NCI-H2171 (cell line): Measurements from ENCODE around the gene NCLN.
"Not testable (repeated sequence)": the region's sequence is repeated elsewhere in the genome, so short reads cannot be mapped to it uniquely, and the experiment has no call there.

ENCODE experiments used
- DNase-seq: peaks from one replicate; lab custom pipeline; 2025; lab: John Stamatoyannopoulos, UW

The NCLN gene

DNA sequence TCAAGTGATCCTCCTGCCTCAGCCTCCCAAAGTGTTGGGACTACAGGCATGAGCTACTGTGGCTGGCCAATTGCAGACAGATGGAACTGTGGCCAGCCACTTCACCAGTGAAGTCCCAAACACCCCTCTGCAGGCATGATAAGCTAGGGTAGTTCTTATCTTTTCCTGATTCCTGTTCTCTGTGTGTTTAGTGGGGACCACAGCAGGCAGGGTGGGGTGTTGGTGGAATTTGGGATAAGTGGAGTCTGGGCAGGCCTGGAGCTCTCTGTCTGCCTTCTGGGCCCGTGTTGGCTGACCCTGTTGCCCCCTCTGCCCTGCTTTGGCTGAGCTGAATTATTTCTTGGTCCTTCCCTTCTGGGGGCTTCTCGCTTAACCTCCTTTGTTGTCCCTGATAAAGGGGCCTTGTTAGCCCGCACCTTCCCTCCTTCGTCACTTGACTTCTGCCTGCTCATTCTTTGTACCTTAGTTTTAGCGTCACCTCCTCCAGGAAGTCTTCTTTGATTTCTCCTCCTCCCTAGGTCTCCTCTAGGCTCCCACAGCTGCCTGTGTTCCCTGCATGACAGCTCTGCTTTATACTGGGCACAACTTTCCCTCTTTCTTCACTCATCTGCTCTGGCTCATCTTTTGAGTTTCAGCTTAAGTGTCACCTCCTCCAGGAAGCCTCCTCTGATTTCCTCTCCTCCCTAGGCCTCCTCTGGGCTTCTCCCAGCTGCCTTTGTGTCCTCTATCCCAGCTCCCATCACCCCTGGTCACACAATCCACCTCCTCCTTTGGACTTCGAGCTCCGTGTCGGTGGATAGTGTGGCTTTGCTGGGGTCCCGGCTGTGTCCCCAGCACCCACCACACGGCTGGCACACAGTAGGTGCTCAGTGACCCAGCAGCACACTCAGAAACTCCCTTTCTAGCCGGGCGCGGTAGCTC, 1.7 kb upstream of the NCLN start:
- no peak for DNase-seq

DNA sequence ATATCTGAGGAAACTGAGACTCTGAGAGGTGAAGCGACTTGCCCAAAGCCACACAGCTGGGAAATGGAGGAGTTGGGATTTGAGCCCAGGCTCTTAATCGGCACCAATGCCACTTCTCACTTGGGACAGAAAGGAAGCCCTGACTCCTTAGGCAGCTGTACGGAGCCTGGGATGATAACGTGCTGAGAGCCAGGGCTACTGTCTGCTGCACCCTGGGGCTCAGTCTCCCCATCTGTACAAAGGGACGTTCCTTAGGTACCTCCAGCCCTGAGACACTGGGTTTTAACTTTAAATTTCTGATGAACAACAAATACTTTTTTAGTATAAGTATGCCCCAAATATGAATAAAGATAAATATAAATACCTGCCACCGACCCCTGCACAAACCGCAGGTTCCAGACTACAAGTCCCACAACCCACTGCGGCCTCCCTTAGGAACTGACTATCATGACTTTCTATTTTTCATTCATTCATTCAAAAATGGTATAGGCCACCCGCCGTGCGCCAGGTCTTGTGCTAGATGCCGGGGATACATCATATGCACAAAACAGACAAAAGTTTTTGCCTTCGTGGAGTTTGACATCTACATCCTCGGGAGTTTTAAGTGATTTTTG, 776 bp upstream of the NCLN start:
- peak; percentile 73 for DNase-seq

DNA sequence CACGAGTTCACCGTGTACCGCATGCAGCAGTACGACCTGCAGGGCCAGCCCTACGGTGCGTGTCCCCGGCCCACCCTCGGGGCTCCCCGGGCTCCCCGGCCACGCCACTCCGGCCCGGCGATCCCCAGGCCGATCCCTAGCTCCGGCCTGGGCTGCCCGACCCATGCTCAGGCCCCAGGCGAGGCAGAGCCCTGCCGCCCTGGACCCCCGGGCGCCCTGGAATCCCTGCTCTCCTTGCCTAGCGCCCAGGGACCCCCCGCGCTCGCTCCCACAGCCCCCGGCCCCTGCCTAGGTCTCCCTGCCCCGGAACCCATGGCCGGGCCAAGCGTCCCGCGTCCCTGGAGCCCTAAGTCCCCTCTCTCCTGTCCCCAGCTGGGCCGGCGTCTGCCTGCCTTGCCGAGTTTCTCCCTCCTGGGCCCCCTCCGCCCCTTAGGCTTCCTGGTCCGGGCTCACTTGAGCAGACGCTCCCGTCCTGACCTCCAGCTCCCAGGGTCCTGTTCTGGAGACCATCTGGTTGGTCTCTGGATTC, 494 bp downstream of the NCLN start:
- no peak for DNase-seq

DNA sequence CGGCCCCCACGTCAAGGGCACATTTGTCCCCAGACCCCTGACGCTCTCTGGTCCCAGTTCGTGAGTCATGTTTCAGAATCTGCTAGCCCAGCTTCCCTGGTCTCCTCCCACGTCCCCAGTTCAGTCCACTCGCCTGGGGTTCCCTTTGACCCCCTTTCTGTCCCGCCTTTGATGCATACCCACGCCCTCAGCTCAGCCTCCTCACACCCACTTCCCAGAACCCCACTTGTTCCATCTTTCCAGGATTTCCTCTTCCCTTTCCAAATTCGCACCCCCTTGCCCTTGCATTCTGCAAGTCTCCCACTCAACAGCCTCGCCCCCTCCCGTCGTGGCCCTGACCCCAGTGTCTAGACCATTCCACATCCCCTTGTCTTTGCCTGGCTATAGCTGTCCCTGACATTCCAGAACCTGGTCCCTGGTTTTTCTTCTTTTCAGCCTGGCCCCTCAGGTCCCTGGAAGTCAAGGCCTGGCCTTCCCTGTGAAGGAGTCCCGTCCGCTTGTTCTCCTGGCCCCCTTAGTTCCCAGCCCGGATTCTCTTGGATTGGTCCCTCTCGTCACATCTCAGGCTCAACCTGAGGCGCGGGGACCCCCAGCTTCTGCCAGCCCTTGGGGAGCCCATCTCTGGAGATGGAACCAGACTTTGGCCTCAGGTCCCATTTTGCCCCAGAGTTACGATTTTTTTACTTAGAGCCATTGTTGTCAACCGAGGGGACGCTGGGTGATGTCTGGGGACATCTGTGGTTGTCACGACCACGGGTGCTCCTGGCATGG, 1.3 kb downstream of the NCLN start:
- no peak for DNase-seq

DNA sequence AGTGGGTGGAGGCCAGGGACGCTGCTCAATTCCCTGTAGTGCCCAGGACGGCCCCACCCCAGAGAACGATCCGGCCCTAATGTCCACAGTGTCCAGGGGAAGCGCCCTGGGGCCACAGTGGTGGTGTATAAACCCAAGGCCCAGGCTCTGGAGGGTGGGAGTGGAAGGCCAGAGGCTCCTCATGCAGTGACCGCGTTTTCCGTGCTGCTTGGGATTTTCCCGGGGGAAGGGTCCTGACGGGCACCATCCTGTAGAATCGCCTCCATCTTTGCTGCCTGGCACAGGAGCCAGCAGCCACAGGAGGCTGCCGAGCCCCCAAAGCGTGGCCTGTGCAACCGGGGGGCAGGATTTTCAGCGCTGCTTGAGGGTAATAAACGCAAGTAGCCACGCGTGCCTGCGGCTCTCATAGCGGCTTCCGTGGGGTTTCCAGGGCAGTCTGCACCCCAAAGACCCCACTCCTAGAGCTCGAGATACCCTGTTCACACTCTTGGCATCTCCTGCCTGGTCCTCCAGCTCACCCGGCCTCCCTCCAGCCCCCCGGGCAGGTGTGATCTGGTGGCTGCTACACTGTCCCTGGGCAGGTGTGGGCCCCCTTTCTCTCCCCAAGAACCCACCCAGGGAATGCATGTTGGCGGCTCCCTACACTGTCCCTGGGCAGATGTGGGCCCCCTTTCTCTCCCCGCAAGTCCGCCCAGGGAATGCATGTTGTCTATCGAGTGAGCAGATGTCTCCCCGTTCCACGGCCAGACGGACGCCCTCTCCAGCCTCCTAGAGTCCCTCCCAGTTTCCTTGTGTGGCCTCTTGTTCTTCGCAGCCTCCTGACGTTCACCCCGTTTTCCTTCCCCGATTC, 2.2 kb downstream of the NCLN start:
- DNase-seq = no peak

DNA sequence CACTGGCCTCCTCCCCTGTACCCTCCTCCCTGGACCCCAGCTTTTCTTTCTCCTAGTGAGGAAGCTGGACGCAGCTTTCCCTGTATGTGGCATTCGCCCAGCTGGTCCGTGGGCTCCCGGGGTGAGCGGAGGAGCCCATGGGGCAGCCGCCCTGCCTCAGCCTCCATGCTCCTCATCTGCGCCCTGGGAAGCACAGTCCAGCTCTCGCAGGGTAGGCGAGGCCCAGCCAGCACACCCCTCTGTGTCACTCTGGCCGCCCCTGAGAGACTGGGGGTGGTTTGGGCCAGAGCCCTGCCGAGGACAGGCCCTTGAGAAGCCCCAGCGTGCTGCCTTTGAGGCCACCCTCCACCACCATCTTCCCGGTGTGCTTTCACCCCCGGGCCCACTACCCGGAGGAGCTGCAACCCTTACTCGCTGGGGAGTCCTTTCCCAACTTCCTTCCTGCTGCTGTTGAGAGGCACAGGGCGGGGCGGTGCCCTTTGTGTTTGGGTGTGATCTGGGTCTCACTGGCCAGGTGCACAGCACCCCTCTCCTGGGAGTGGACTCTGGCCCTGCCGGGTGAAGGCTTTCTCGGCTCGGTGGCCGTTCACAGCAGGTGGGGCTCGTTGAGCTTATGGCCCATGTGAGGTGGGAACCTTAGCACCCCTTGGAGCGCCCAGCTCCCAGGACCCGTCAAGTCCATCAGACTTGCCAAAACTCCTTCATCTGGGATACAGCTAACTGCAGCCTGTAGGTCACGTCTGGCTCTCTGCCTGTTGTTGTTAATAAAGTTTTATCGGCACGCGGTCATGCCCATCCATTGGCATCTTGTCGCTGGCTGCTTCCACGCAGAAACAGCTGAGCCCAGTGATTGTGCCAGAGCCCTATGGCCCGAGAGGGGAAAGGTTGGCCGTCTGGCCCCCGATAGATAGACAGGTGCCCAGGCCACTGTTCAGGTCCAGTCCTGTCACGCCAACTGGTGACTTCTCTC, 3.2 kb downstream of the NCLN start:
- no peak for DNase-seq

DNA sequence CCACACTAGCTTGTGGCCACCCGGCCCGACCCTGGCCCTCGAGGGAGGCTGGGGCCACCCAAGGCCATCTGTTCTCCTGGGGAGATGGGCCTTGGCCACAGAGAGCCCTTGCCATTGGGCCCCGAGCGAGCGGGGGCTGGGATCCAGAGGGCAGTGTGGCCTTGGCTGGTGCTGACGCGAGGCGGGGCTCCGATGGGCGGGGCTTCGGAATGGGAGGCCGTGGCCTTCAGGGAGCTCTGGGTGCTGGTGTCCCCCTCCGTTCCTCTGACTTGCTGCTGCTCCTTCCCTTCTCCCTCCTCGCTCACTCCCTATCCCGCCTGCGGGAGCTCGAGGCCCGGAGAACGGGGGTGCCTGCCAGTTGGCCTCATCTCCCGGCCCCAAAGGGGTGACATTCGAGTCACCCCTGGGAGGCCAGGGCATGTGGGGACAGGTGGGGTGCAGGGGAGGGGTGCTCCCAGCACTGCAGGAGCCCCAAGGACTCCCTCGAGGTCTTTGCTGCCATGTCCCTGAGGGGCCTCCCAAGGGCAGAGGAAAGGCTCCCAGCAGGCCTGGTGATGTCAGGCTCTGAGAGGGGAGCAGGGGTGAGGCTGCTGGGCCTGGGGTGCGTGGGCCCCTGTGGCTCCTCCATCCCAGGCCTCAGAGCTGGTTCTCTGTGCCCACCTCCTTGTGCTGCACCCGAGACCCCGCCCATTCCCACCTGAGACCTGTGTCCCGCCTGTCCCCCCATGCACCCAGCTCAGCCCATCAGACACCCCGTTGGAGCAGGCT, 4.2 kb downstream of the NCLN start:
- no peak for DNase-seq

DNA sequence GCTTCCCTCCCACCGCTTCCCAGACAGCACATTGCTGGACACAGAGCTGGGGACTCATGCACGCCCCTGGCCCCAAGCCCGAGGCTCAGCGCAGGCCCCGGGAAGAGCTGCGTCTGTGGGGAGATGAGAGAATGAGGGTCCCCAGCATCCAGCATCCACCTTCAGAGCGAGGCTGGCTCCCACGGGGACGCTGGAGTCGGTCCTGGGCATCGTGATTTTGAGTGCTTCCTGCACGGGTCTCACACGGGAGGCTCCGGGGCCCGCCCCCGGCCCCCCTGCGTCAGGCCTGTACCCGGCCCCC, 4.7 kb downstream of the NCLN start:
- no peak for DNase-seq

DNA sequence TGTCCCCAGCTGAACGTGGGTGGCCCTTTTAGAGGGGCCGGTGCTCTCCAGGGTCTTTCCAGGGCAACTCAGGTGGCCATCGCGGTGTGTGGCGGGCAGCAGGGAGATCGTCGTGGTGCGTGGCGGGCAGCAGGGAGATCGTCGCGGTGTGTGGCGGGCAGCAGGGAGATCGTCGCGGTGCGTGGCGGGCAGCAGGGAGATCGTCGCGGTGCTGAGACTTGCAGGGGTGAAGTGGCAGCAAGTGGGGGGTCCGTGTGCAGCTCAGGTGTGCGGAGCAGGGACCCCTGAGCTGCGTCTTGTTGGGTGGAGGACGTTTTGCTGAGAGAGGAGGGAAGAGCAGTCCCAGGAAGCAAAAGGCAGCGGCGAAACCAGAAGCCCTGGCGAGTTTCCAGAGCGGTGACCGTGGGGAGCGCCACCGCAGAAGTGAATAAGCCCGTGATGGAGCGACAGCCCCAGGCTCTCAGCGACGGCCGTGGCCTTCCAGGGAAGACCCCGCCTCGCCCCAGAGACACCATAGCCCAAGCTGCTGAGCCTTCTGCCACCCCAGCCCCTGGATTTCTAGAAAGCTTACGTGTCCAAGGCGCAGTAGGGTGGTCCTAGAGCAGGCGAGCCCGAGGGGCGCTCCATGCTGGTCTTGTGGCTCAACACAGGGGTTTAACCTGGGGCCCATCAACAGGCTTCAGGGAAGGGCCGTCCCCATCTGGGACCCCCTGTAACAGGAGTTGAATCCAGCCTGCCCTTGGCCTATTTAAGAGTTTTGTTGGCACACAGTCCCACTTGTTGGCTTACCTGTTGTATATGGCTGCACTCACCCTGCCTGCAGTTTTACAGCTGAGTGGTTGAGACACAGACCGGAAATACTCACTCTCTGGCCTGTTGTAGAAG, 5.4 kb downstream of the NCLN start:
- no peak for DNase-seq

DNA sequence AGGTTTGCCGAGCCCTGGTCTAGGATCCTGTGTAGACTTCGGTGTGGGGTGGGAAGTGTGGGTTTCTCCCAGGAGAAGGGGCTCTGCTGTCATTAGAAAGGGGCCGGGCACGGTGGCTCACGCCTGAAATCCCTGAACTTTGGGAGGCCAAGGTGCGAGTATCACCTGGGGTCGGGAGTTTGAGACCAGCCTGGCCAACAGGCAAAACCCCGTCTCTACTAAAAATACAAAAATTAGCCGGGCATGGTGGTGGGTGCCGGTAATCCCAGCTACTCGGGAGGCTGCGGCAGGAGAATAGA, 6.0 kb downstream of the NCLN start:
- DNase-seq = not testable (repeated sequence)

DNA sequence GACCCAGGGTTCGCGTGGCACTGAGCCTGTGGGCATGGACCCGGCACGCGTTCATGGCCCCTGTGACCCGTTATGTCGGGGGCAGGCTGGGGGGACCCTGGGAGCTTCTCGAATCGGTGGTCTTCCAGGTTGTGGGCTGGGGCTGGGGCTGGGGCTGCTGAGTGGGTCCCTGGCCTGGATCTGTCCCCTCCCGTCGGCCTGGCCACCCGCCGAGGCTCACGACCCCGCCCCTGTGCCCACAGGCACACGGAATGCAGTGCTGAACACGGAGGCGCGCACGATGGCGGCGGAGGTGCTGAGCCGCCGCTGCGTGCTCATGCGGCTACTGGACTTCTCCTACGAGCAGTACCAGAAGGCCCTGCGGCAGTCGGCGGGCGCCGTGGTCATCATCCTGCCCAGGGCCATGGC, 6.5 kb downstream of the NCLN start:
- no peak for DNase-seq

DNA sequence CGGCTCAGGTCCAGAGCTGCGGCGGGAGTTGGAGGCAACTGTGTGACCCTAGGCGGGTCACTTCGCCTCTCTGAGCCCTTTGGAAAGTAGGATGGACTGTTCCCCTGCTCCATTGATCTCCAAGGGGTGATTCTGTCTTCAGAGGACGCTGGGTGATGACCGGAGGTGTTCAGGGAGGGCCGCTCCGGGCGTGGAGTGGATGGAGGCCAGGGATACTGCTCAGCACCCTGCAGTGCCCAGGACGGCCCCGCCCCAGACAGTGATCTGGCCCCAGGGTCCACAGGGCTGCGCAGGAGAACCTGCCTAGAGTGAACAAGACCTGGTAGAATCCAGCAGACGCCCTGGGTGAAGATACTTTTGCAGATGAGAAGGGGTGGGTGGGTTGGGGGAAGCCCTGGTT, 7.0 kb downstream of the NCLN start:
- no peak for DNase-seq

DNA sequence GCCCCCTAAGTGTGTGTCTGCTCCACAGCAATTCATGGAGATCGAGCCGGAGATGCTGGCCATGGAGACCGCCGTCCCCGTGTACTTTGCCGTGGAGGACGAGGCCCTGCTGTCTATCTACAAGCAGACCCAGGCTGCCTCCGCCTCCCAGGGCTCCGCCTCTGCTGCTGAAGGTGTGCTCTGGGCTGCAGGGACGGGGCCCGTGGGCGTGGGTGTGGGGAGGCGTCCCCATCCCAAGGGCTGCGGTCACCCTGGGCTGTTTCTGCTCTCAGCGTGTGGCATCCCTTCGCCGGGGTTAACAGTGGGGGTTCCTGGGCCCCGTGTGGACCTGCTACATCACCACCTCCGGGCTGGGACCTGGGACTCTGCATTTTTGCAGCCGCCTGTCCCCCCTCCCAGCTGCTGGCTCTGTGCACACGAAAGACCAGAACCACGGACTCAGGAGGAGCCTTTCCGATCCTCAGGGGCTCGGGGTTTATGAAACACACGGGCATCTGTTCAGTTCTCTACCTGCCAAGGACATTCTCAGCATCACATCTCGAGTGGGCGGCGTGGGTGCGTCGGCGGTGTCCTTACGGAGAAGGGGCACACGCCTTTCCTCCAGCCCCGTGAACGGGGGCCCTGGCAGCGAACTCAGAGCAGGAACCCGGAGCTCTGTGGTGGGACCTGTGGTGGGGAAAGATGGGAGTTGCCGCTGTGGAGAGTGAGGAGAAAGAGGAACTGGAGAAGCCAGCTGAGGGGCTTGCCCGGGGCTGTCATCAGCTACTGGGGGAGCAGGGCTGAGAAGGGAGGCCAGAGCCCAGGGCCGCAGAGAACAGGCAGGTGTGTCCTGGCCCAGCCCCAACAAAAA, 7.8 kb downstream of the NCLN start:
- DNase-seq = no peak

DNA sequence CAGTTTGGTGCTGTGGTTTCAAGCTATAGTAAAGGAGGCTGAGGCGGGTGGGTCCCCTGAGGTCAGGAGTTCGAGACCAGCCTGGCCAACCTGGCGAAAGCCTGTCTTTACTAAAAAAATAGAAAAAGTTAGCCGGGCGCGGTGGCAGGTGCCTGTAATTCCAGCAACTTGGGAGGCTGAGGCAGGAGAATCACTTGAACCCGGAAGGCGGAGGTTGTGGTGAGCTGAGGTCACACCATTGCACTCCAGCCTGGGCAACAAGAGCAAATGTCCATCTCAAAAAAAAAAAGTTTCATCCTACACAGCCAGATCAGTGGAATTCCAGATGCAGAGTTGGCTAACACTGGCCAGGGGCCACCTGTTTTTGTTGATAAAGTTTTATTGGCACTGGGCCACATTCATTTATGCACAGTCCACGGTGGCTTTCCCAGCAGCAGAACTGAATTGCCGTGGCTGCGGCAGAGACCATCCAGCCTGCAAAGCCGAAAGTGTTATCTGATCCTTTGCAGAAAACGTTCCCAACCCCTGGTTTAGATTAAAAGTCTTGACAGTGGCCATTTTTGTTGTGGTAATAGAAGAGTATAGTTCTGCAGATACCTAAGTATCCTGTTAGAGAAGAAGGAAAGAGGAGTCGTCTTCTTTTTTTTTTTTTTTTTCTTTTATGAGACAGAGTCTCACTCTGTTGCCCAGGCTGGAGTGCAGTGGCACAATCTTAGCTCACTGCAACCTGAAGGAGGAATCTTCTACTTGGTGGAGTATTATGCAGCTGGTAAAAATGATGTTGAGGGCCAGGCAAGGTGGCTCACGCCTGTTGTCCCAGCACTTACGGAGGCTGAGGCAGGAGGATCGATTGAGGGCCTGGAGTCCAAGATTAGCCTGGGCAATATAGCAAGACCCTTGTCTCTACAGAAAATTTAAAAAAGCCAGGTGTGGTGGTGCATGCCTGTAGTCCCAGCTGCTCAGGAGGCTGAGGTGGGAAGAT, 8.7 kb downstream of the NCLN start:
- no peak for DNase-seq

DNA sequence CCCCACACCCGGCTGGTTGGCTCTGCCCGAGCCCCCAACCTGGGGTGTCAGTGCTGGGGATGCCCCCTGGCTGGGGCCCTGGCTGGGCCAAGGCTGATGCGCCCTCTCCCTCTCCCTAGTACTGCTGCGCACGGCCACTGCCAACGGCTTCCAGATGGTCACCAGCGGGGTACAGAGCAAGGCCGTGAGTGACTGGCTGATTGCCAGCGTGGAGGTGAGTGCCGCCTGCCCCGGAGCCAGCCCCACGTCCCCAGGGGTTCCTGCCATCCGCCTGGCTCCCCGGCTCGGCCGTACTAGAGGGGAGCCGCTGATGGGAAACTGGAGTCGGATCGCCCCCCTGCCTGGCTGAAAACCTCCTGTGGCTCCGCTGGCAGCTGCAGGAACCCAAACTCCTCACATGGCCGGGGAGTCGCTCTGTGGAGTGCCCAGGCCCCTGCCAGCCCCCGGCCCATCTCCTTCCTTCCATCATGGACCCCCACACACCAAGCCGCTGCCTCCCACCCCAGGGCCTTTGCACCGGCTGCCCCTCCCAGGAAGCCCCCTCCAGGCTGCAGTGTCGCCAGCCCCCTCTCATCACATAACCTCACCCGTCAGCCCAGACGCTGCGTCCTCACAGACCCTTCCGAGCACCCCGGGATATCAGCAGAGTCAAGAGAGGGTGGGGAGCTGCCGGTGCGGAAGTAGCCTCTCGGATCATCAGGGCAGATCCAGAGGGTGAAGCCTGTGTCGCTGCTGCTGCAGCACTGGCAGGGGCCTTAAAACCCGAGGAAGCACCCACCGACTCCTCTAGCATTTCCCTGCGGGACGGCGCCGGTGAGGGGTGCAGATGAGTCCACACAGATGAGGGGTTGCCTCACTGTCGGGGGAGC, 10.6 kb downstream of the NCLN start:
- DNase-seq = peak; percentile 91

DNA sequence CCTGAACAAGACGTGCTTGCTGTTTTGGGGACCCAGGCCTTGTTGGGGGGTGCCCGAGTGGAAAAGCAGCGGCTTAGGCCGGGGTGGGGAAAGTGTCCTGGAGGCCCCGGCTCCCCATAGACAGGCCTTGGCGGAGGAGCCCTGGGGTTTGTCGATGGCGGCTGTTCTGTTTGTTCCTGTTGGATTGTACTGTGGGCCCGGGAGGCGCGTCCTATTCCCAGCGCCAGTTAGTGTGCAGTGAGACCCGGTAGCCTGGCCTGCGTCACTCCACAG, 11.1 kb downstream of the NCLN start:
- DNase-seq = no peak
